K562 (cell line): Measurements from ENCODE around the gene ACTR1B. TPM values are rescaled to one million over a fixed set of nuclear protein-coding genes. Genes with fewer than 3 reads are reported as not detected.

Experiments
- EHMT2 ChIP-seq: fragments of 450-650 bp; IDR thresholded peaks from 2 replicates; pipeline ENCODE4 v1.6.1; 2018; ENCODE audit warnings: antibody characterized with exemption
- ELF2 ChIP-seq: fragments of 250-450 bp; sonication (Bioruptor Pico); IDR thresholded peaks from 2 replicates; pipeline ENCODE4 v1.5.0; 2021; ENCODE audit warnings: mild to moderate bottlenecking
- KLF16 ChIP-seq: IDR thresholded peaks from 2 replicates; pipeline ENCODE4 v1.6.1; 2016; ENCODE audit warnings: antibody characterized with exemption
- ZNF12 ChIP-seq: sonication (generic); formaldehyde crosslinking; IDR thresholded peaks from 2 replicates; pipeline ENCODE4 v1.4.0; 2020; ENCODE audit warnings: mild to moderate bottlenecking, missing genetic modification reagents
- ZNF76 ChIP-seq: fragments of 250-450 bp; sonication (Bioruptor Pico); IDR thresholded peaks from 2 replicates; pipeline ENCODE4 v1.4.0; 2020; ENCODE audit warnings: mild to moderate bottlenecking, moderate library complexity, borderline replicate concordance
- polyA plus RNA-seq, 8 experiments: library from polyadenylated mRNA; depleted of rRNA in 4 of 8; stranded (reverse) in 5 of 8; unstranded in 3 of 8; fragments of >200 nt; fragmentation: Nextera tagmentation in 2 of 8; fragmentation: Illumina TruSeq in 1 of 8; extraction: Ambion mirVana in 2 of 8; extraction: Trizol in 1 of 8; gene quantifications; 2 replicates each; pipeline versions ENCODE4 v1.2.1 to v1.2.3, GENCODE V29; 2011 to 2014; ENCODE audit warnings: inconsistent platforms in 1 of 8, missing spikeins in 1 of 8
- total RNA-seq, 7 experiments: library from RNA; depleted of rRNA in 6 of 7; stranded (reverse); fragments of >200 nt in 6 of 7; fragmentation: Illumina TruSeq in 2 of 7; extraction: Trizol in 2 of 7; gene quantifications; 2 replicates each; pipeline versions ENCODE4 v1.2.1 to v1.2.3, GENCODE V29; 2011 to 2021; ENCODE audit warnings: low replicate concordance in 1 of 7
- TF ChIP-seq, protein P1 (sequence below), 2 experiments: fragments of 450-650 bp in 1 of 2; sonication (generic) in 1 of 2; formaldehyde crosslinking in 1 of 2; IDR thresholded peaks; 2 replicates each; pipeline versions ENCODE4 v1.7.1 to v1.9.0; 2016 to 2022; ENCODE audit warnings: inconsistent platforms in 1 of 2, mild to moderate bottlenecking in 1 of 2, missing genetic modification reagents in 1 of 2
- TF ChIP-seq, protein P2 (sequence below): sonication (generic); formaldehyde crosslinking; IDR thresholded peaks from 2 replicates; pipeline ENCODE4 v1.8.0; 2022; ENCODE audit warnings: missing genetic modification reagents, mild to moderate bottlenecking, borderline replicate concordance

Gene ACTR1B
- total and polyA plus RNA-seq, 9 of the 15 experiments (the other 6 are each of a cell fraction or from before 2014, with no cell fraction given), result 0.49 to 42.3 (median 22.5) TPM

DNA sequence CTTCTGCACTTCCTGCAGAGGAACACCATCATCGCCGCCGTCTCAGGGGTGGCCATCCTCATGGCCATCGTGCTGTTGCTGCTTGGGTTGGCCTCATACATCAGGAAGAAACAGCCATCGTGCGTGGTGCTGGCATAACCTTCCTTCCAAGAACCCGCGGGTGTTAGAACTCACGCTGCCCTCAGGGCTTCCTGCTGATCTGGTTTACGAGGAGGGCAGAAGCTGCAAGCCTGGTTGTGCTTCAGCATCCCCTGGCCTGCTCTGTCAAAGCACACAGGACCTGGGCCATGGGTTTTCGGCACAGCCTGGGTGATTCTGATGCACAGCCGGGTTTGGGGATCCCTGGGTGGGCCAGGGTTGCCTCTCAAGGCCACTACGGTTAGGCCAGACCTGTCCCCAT, 37.3 kb upstream of the ACTR1B start (continued):
- TF ChIP-seq, protein P1, sequence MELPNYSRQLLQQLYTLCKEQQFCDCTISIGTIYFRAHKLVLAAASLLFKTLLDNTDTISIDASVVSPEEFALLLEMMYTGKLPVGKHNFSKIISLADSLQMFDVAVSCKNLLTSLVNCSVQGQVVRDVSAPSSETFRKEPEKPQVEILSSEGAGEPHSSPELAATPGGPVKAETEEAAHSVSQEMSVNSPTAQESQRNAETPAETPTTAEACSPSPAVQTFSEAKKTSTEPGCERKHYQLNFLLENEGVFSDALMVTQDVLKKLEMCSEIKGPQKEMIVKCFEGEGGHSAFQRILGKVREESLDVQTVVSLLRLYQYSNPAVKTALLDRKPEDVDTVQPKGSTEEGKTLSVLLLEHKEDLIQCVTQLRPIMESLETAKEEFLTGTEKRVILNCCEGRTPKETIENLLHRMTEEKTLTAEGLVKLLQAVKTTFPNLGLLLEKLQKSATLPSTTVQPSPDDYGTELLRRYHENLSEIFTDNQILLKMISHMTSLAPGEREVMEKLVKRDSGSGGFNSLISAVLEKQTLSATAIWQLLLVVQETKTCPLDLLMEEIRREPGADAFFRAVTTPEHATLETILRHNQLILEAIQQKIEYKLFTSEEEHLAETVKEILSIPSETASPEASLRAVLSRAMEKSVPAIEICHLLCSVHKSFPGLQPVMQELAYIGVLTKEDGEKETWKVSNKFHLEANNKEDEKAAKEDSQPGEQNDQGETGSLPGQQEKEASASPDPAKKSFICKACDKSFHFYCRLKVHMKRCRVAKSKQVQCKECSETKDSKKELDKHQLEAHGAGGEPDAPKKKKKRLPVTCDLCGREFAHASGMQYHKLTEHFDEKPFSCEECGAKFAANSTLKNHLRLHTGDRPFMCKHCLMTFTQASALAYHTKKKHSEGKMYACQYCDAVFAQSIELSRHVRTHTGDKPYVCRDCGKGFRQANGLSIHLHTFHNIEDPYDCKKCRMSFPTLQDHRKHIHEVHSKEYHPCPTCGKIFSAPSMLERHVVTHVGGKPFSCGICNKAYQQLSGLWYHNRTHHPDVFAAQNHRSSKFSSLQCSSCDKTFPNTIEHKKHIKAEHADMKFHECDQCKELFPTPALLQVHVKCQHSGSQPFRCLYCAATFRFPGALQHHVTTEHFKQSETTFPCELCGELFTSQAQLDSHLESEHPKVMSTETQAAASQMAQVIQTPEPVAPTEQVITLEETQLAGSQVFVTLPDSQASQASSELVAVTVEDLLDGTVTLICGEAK (IDR thresholded peaks at IDR 0.05), result no peak
- TF ChIP-seq, protein P1 (CRISPR knock-in tag; IDR thresholded peaks at IDR 0.05), result no peak
- TF ChIP-seq KLF16 (no peak), ZNF12 (CRISPR knock-in tag) (no peak), ELF2 (CRISPR knock-in tag) (no peak), ZNF76 (CRISPR knock-in tag) (no peak), EHMT2 (no peak)
- TF ChIP-seq, protein P2, sequence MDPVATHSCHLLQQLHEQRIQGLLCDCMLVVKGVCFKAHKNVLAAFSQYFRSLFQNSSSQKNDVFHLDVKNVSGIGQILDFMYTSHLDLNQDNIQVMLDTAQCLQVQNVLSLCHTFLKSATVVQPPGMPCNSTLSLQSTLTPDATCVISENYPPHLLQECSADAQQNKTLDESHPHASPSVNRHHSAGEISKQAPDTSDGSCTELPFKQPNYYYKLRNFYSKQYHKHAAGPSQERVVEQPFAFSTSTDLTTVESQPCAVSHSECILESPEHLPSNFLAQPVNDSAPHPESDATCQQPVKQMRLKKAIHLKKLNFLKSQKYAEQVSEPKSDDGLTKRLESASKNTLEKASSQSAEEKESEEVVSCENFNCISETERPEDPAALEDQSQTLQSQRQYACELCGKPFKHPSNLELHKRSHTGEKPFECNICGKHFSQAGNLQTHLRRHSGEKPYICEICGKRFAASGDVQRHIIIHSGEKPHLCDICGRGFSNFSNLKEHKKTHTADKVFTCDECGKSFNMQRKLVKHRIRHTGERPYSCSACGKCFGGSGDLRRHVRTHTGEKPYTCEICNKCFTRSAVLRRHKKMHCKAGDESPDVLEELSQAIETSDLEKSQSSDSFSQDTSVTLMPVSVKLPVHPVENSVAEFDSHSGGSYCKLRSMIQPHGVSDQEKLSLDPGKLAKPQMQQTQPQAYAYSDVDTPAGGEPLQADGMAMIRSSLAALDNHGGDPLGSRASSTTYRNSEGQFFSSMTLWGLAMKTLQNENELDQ (CRISPR knock-in tag), result no peak
